Peyer's patch (tissue), 4 donors: Measurements from ENCODE around the gene PSMD8.

Source experiments
- POLR2A ChIP-seq, 2 donors: fragments of 450-650 bp; IDR thresholded peaks; one replicate each; pipeline ENCODE4 v1.5.1; 2017; ENCODE audit warnings: antibody characterized with exemption in 2 of 2, mild to moderate bottlenecking in 2 of 2, moderate library complexity in 2 of 2
- TF ChIP-seq, protein P1 (sequence below), 6 experiments: fragments of 450-650 bp in 4 of 6; fragments of 200-600 bp in 2 of 6; sonication (generic) in 1 of 6; IDR thresholded peaks; one replicate each; pipeline ENCODE4 v1.5.1; 2017 to 2019; ENCODE audit warnings: antibody characterized with exemption in 6 of 6, mild to moderate bottlenecking in 3 of 6, moderate library complexity in 1 of 6

DNA sequence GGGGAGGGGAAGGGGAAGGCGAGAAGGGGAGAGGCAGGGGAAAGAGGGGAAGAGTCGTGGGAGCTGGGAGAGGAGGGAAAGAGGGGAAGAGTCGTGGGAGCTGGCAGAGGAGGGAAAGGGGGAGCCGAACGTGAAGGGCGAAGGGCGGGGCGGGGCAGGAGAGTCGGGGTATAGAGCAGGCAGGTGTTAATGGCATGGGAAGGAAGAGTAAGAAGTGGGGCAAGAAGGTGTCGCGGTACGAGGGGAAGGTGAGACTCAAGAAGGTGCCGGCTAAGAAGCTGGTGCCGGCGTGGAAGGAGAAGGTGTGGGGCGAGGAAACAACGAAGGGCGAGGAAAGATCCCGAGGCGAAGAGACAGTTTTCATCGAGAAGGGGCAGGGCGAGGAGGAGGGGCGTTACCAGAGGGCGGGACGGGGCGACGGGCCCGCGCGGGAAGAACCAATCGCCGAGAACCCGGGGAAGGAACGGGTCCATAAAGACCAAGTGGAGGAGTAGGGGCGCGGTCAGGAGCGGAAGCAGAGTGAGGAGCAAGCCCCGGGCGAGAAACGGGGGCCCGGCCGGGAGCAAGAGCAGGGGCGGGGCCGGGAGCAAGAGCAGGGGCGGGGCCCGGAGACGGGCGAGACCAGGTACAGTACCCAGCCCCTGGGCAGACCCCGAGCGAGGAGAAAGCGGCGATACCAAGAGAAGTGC, 38.3 kb upstream of the PSMD8 start:
- TF ChIP-seq, protein P1, sequence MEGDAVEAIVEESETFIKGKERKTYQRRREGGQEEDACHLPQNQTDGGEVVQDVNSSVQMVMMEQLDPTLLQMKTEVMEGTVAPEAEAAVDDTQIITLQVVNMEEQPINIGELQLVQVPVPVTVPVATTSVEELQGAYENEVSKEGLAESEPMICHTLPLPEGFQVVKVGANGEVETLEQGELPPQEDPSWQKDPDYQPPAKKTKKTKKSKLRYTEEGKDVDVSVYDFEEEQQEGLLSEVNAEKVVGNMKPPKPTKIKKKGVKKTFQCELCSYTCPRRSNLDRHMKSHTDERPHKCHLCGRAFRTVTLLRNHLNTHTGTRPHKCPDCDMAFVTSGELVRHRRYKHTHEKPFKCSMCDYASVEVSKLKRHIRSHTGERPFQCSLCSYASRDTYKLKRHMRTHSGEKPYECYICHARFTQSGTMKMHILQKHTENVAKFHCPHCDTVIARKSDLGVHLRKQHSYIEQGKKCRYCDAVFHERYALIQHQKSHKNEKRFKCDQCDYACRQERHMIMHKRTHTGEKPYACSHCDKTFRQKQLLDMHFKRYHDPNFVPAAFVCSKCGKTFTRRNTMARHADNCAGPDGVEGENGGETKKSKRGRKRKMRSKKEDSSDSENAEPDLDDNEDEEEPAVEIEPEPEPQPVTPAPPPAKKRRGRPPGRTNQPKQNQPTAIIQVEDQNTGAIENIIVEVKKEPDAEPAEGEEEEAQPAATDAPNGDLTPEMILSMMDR (IDR thresholded peaks at IDR 0.05): no peak
- peak; percentile 61 to 74 for TF ChIP-seq POLR2A (IDR thresholded peaks at IDR 0.05)
